GM20000 (cell line): ENCODE data around the gene GPC6.
"Not testable (repeated sequence)": the region's sequence is repeated elsewhere in the genome, so short reads cannot be mapped to it uniquely, and the experiment has no call there.

Experiments
- DNase-seq: peaks from one replicate; pipeline ENCODE4 v3.0.0; 2012; ENCODE audit warnings: low spot score
- TF ChIP-seq, protein P1 (sequence below): IDR thresholded peaks from 2 replicates; pipeline ENCODE4 v1.5.1; 2012; ENCODE audit warnings: mild to moderate bottlenecking, control low read depth; ENCODE audit errors: extremely low read depth, missing control alignments

GPC6 gene

GRCh38 chr13:93425411-93425810, 198.8 kb downstream of the GPC6 start:
- DNase-seq = no peak
- TF ChIP-seq, protein P1, sequence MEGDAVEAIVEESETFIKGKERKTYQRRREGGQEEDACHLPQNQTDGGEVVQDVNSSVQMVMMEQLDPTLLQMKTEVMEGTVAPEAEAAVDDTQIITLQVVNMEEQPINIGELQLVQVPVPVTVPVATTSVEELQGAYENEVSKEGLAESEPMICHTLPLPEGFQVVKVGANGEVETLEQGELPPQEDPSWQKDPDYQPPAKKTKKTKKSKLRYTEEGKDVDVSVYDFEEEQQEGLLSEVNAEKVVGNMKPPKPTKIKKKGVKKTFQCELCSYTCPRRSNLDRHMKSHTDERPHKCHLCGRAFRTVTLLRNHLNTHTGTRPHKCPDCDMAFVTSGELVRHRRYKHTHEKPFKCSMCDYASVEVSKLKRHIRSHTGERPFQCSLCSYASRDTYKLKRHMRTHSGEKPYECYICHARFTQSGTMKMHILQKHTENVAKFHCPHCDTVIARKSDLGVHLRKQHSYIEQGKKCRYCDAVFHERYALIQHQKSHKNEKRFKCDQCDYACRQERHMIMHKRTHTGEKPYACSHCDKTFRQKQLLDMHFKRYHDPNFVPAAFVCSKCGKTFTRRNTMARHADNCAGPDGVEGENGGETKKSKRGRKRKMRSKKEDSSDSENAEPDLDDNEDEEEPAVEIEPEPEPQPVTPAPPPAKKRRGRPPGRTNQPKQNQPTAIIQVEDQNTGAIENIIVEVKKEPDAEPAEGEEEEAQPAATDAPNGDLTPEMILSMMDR = no peak

- DNase-seq = no peak
- TF ChIP-seq, protein P1 = no peak
Observed at GRCh38 chr13:93430381-93430780, 203.8 kb downstream of the GPC6 start.

DNA sequence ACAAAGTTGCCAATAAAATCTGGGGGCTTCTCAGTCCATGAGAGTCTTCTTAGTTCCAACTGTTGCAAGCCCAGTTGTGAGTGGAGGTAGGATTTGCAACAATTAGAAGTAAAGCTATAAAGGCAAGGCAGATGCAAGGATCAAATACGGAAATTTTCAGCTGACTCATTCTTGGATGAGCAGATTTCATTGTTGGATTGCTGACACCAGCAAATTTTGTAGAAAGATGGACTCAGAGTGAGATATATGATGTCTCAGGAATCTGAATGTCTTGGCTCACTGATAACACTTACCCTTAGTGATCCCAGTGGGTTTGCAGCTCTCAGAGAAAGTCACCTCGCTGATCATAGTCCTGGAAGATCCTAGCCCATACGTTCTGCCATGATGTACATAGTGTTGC, 209.0 kb downstream of the GPC6 start:
- DNase-seq = no peak
- TF ChIP-seq, protein P1 = no peak

- no peak for DNase-seq
- TF ChIP-seq, protein P1 = no peak
Observed at GRCh38 chr13:93437081-93437480, 210.5 kb downstream of the GPC6 start.

DNA sequence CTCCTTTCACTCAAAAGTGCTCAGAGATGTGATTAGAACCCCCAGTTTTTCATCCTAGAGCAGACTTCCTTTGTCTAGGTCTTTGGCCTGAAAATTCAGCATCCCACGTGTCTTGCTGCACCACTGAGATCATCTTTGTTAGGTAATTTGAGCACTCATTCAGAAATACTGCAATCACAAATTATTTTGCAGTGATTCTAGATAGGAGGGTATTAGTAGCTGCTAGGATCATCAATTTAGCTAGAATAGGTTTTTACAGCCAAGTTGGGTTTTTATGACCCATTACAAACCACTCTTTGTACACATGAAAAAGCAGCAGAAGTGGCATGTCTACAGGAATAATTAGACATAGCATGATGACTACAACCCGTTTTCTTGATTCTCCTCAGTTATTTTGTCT, 219.6 kb downstream of the GPC6 start:
- TF ChIP-seq, protein P1 = no peak
- no peak for DNase-seq

- DNase-seq = no peak
Observed at GRCh38 chr13:93450191-93450621, 223.6 kb downstream of the GPC6 start.

GRCh38 chr13:93450761-93451160, 224.2 kb downstream of the GPC6 start:
- DNase-seq = no peak
- TF ChIP-seq, protein P1 = no peak

More at GRCh38 chr13:93450191-93450621, 223.6 kb downstream of the GPC6 start:
- TF ChIP-seq, protein P1 = no peak

- not testable (repeated sequence) for DNase-seq
Observed at GRCh38 chr13:93454676-93455235, 228.1 kb downstream of the GPC6 start.
